Fibroblast of lung (primary cell): ENCODE data around the gene IVL. TPM values are rescaled to one million over a fixed set of nuclear protein-coding genes. Genes with fewer than 3 reads are reported as not detected.

Experiments
- DNase-seq, 2 donors: peaks; one replicate each; pipeline versions ENCODE4 v3.0.0 to v3.0.0-alpha.2; 2010; ENCODE audit warnings: low read depth in 2 of 2
- H2AFZ ChIP-seq: 2 replicates; pipeline ENCODE4 v1.5.1; 2012; ENCODE audit warnings: low read length, control low read depth, inconsistent platforms
- H3K27ac ChIP-seq: 2 replicates; pipeline ENCODE4 v1.5.1; 2011; ENCODE audit warnings: low read length, control low read depth; ENCODE audit not compliant: insufficient read depth
- H3K27me3 ChIP-seq: 2 replicates; pipeline ENCODE4 v1.5.1; 2011; ENCODE audit warnings: mild to moderate bottlenecking, low read length; ENCODE audit not compliant: control insufficient read depth, insufficient read depth
- H3K36me3 ChIP-seq: 2 replicates; pipeline ENCODE4 v1.5.1; 2011; ENCODE audit warnings: low read length; ENCODE audit not compliant: control insufficient read depth, insufficient read depth
- H3K4me1 ChIP-seq: 2 replicates; pipeline ENCODE4 v1.5.1; 2011; ENCODE audit warnings: low read length; ENCODE audit not compliant: control insufficient read depth, insufficient read depth; ENCODE audit errors: extremely low read depth
- H3K4me2 ChIP-seq: 2 replicates; pipeline ENCODE4 v1.5.1; 2011; ENCODE audit warnings: low read length, control low read depth; ENCODE audit not compliant: insufficient read depth; ENCODE audit errors: extremely low read depth
- H3K4me3 ChIP-seq, 4 experiments: fragments of 200-600 bp in 1 of 4; sonication (generic) in 1 of 4; replicated peaks in 1 of 4; 2 replicates each; pipeline ENCODE4 v1.5.1; 2011 to 2016; ENCODE audit warnings: low read length in 4 of 4, low read depth in 3 of 4, mild to moderate bottlenecking in 3 of 4, control low read depth in 2 of 4, inconsistent platforms in 1 of 4, mixed read lengths in 1 of 4; ENCODE audit not compliant: insufficient read depth in 1 of 4; ENCODE audit errors: control extremely low read depth in 1 of 4
- H3K79me2 ChIP-seq: 2 replicates; pipeline ENCODE4 v1.5.1; 2012; ENCODE audit warnings: mild to moderate bottlenecking, low read length, inconsistent platforms; ENCODE audit not compliant: control insufficient read depth, insufficient read depth
- H3K9ac ChIP-seq: 2 replicates; pipeline ENCODE4 v1.5.1; 2011; ENCODE audit warnings: mild to moderate bottlenecking, low read length, control low read depth; ENCODE audit not compliant: insufficient read depth
- H3K9me3 ChIP-seq: 2 replicates; pipeline ENCODE4 v1.5.1; 2012; ENCODE audit warnings: low read depth, low read length; ENCODE audit not compliant: control insufficient read depth, insufficient read depth
- H4K20me1 ChIP-seq: 2 replicates; pipeline ENCODE4 v1.5.1; 2011; ENCODE audit warnings: low read length; ENCODE audit not compliant: control insufficient read depth, insufficient read depth; ENCODE audit errors: extremely low read depth
- CTCF ChIP-seq, 2 donors: IDR thresholded peaks in 1 of 2; conservative IDR thresholded peaks in 1 of 2; 1 replicate in 1 of 2; 2 replicates in 1 of 2; pipeline ENCODE4 v1.5.1; 2011 to 2012; ENCODE audit warnings: low read length in 2 of 2, control low read depth in 1 of 2, inconsistent platforms in 1 of 2, low read depth in 1 of 2, mild to moderate bottlenecking in 1 of 2
- EZH2 ChIP-seq: IDR thresholded peaks from 2 replicates; pipeline ENCODE4 v1.5.1; 2012; ENCODE audit warnings: low read length, control low read depth, mild to moderate bottlenecking; ENCODE audit errors: missing control alignments
- polyA plus RNA-seq, 2 donors: library from polyadenylated mRNA; depleted of rRNA in 1 of 2; stranded (reverse) in 1 of 2; unstranded in 1 of 2; fragments of >200 nt; gene quantifications; 2 replicates each; pipeline ENCODE4 v1.2.1, GENCODE V29; 2011 to 2012; ENCODE audit warnings: missing spikeins in 1 of 2
- total RNA-seq: library from RNA; depleted of rRNA; stranded (reverse); fragments of >200 nt; gene quantifications from 2 replicates; pipeline ENCODE4 v1.2.1, GENCODE V29; 2014

Gene IVL
- total and polyA plus RNA-seq, 2 donors (not counting 1 experiment from before 2014, with no cell fraction given) = 0.10 TPM; not detected in 1

- no peak overlapping the region for H3K4me3 ChIP-seq
- no peaks in the 10 kb centered on the region for H3K27me3 ChIP-seq
- no peaks in the 10 kb centered on the region for H3K79me2 ChIP-seq
- TF ChIP-seq EZH2 = no peak
- no peak for TF ChIP-seq CTCF (conservative IDR thresholded peaks at IDR 0.05 in 1 of 2, IDR thresholded peaks at IDR 0.05 in 1 of 2; ENCODE audit: low read depth in 1 of 2, low read length in 2 of 2)
- no peak overlapping the region for H3K27ac ChIP-seq
- H3K4me1 ChIP-seq = peaks cover 2% of the 10 kb centered on the region
- DNase-seq = peak; percentile 23 to 52
- no peak overlapping the region for H2AFZ ChIP-seq
- H3K36me3 ChIP-seq = no peaks in the 10 kb centered on the region
- no peak overlapping the region for H3K4me2 ChIP-seq
- no peaks in the 10 kb centered on the region for H3K9me3 ChIP-seq
- no peaks in the 10 kb centered on the region for H4K20me1 ChIP-seq
- H3K9ac ChIP-seq = no peak overlapping the region
Measured at GRCh38 chr1:152873495-152873894, 34.9 kb upstream of the IVL start.

- Histone ChIP-seq H4K20me1 (no peaks in the 10 kb centered on the region), H3K9me3 (no peaks in the 10 kb centered on the region), H3K27ac (no peak overlapping the region), H3K36me3 (no peaks in the 10 kb centered on the region), H3K4me3 (no peak overlapping the region), H3K27me3 (no peaks in the 10 kb centered on the region), H3K4me2 (no peak overlapping the region), H3K9ac (no peak overlapping the region), H3K79me2 (no peaks in the 10 kb centered on the region), H3K4me1 (peaks cover 2% of the 10 kb centered on the region), H2AFZ (no peak overlapping the region)
- TF ChIP-seq EZH2 (no peak), CTCF (conservative IDR thresholded peaks at IDR 0.05 in 1 of 2, IDR thresholded peaks at IDR 0.05 in 1 of 2; ENCODE audit: low read depth in 1 of 2, low read length in 2 of 2) (no peak)
- no peak for DNase-seq
Measured at GRCh38 chr1:152876827-152877226, 31.5 kb upstream of the IVL start.

- Histone ChIP-seq H3K9me3 (no peaks in the 10 kb centered on the region), H3K4me2 (no peak within 1 kb of the TSS), H3K4me1 (peaks cover 2% of the 10 kb centered on the region), H2AFZ (no peak within 1 kb of the TSS), H3K79me2 (no peaks in the 10 kb centered on the region), H3K27me3 (no peaks in the 10 kb centered on the region), H3K36me3 (no peaks in the 10 kb centered on the region), H4K20me1 (no peaks in the 10 kb centered on the region), H3K9ac (no peak within 1 kb of the TSS), H3K4me3 (no peak within 1 kb of the TSS), H3K27ac (no peak within 1 kb of the TSS)
- DNase-seq = no peak
- TF ChIP-seq CTCF (conservative IDR thresholded peaks at IDR 0.05 in 1 of 2, IDR thresholded peaks at IDR 0.05 in 1 of 2; ENCODE audit: low read depth in 1 of 2, low read length in 2 of 2) (no peak), EZH2 (no peak)
Measured at GRCh38 chr1:152878042-152878441, 30.3 kb upstream of the IVL start, which contains the start of gene SMCP. TSS of gene SMCP (plus strand) at chr1:152878322. CDS start at chr1:152884423, 6,101 bp downstream.
